Activated CD8-positive, alpha-beta T cell treated with anti-CD3 and anti-CD28 coated beads for 36 hours (primary cell): ENCODE data around the gene DEFB116. TPM values are rescaled to one million over a fixed set of nuclear protein-coding genes. Genes with fewer than 3 reads are reported as not detected.
"Not testable (repeated sequence)": the region's sequence is repeated elsewhere in the genome, so short reads cannot be mapped to it uniquely, and the experiment has no call there.

Source experiments
- ATAC-seq: fragments of 200-7000 bp; cut with Tn5 transposase; one replicate; pipeline ENCODE4 v1.10.0; 2021; ENCODE audit warnings: mild to moderate bottlenecking, moderate library complexity
- CTCF ChIA-PET: fragments of 350-600 bp; sonication (Branson Sonifier 250); formaldehyde crosslinking; loops from one replicate; lab custom pipeline; 2021; ENCODE audit warnings: antibody characterized with exemption; lab: Charles Lee
- POLR2A ChIA-PET: fragments of 350-600 bp; sonication (Branson Sonifier 250); formaldehyde crosslinking; loops from one replicate; lab custom pipeline; 2021; ENCODE audit warnings: antibody characterized with exemption; lab: Charles Lee
- DNase-seq: peaks from one replicate; pipeline ENCODE4 v3.0.0-alpha.2; 2020
- H3K27ac Mint-ChIP-seq: one replicate; pipeline ENCODE4 v1.8.0; 2021; ENCODE audit warnings: mild to moderate bottlenecking, mixed read lengths
- H3K27me3 Mint-ChIP-seq: one replicate; pipeline ENCODE4 v1.8.0; 2021; ENCODE audit warnings: mixed read lengths
- H3K36me3 Mint-ChIP-seq: one replicate; pipeline ENCODE4 v1.8.0; 2021; ENCODE audit warnings: low read depth, mixed read lengths
- H3K4me1 Mint-ChIP-seq: one replicate; pipeline ENCODE4 v1.8.0; 2021; ENCODE audit warnings: low read depth, mixed read lengths
- H3K4me3 Mint-ChIP-seq: one replicate; pipeline ENCODE4 v1.8.0; 2021; ENCODE audit warnings: mild to moderate bottlenecking, moderate library complexity, mixed read lengths
- H3K9me3 Mint-ChIP-seq: one replicate; pipeline ENCODE4 v1.8.0; 2021; ENCODE audit warnings: mixed read lengths
- CTCF ChIP-seq: fragments of 200-600 bp; IDR thresholded peaks from one replicate; pipeline ENCODE4 v1.8.0; 2022; ENCODE audit warnings: antibody characterized with exemption, mild to moderate bottlenecking
- intact Hi-C: fragments of 100-400 bp; cut with micrococcal nuclease; formaldehyde crosslinking; loops from one replicate; pipeline ENCODE4 v1.10.0; 2022
- total RNA-seq, 2 experiments: library from RNA; stranded (reverse); gene quantifications; one replicate each; pipeline ENCODE4 v1.2.3, GENCODE V29; 2021

Gene DEFB116, protein sequence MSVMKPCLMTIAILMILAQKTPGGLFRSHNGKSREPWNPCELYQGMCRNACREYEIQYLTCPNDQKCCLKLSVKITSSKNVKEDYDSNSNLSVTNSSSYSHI
- total RNA-seq: not detected

- no peak for TF ChIP-seq CTCF
- intact Hi-C loops: no loop called here
- Mint-ChIP-seq H3K4me3 (no peak within 1 kb of the TSS), H3K36me3 (no peaks in the 10 kb centered on the region), H3K4me1 (no peaks in the 10 kb centered on the region), H3K27ac (no peak within 1 kb of the TSS), H3K27me3 (no peaks in the 10 kb centered on the region), H3K9me3 (no peaks in the 10 kb centered on the region)
- POLR2A ChIA-PET: no interaction called here
- CTCF ChIA-PET: no interaction called here
- DNase-seq (no peak), ATAC-seq (no peak)
Measured at GRCh38 chr20:31308535-31309162, at the start of gene DEFB116. Gene DEFB116 (minus strand): TSS chr20:31308585. CDS start chr20:31308585, 0 bp downstream.

DNA sequence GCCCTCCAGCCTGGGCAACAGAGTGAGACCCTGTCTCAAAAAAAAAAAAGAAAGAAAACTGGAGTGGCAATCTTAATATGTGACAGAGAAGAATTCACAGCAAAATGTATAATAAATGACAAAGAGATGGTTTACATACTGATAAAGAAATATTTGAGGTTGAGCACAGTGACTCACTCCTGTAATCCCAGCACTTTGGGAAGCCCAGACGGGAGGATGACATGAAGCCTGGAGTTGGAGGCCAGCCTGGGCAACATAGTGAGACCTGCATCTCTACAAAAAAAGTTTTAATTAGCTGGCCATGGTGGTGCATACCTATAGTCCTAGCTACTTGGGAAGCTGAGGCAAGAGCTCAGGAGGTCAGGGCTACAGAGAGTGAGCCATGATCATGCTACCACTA lies 47.6 kb upstream of the DEFB116 start:
- POLR2A ChIA-PET: no interaction called here
- ATAC-seq: no peak

GRCh38 chr20:31341470-31341869 lies 33.1 kb upstream of the DEFB116 start:
- no peaks in the 10 kb centered on the region for H3K9me3 Mint-ChIP-seq
- H3K27ac Mint-ChIP-seq: no peak overlapping the region
- DNase-seq: no peak
- H3K27me3 Mint-ChIP-seq: no peaks in the 10 kb centered on the region
- no peaks in the 10 kb centered on the region for H3K4me1 Mint-ChIP-seq
- intact Hi-C loops: no loop called here
- H3K4me3 Mint-ChIP-seq: no peak overlapping the region
- no peak for ATAC-seq
- H3K36me3 Mint-ChIP-seq: no peaks in the 10 kb centered on the region
- ChIA-PET CTCF (no interaction called here), POLR2A (no interaction called here)
- no peak for TF ChIP-seq CTCF

More for the DNA sequence above, 47.6 kb upstream of the DEFB116 start:
- no peaks in the 10 kb centered on the region for H3K9me3 Mint-ChIP-seq
- no peaks in the 10 kb centered on the region for H3K36me3 Mint-ChIP-seq
- CTCF ChIA-PET: no interaction called here
- intact Hi-C loops: no loop called here
- no peak for TF ChIP-seq CTCF
- no peak overlapping the region for H3K27ac Mint-ChIP-seq
- H3K4me1 Mint-ChIP-seq: no peaks in the 10 kb centered on the region
- no peak overlapping the region for H3K4me3 Mint-ChIP-seq
- no peak for DNase-seq
- H3K27me3 Mint-ChIP-seq: peaks cover 2% of the 10 kb centered on the region

- POLR2A ChIA-PET: no interaction called here
- H3K4me1 Mint-ChIP-seq: no peaks in the 10 kb centered on the region
- no peaks in the 10 kb centered on the region for H3K36me3 Mint-ChIP-seq
- DNase-seq (no peak), ATAC-seq (no peak)
- CTCF ChIA-PET: no interaction called here
- peaks cover 1% of the 10 kb centered on the region for H3K27me3 Mint-ChIP-seq
- no peak overlapping the region for H3K4me3 Mint-ChIP-seq
- no peak overlapping the region for H3K27ac Mint-ChIP-seq
- intact Hi-C loops: no loop called here
- TF ChIP-seq CTCF: no peak
- peaks cover 3% of the 10 kb centered on the region for H3K9me3 Mint-ChIP-seq
Measured at GRCh38 chr20:31330893-31331292, 22.5 kb upstream of the DEFB116 start.

DNA sequence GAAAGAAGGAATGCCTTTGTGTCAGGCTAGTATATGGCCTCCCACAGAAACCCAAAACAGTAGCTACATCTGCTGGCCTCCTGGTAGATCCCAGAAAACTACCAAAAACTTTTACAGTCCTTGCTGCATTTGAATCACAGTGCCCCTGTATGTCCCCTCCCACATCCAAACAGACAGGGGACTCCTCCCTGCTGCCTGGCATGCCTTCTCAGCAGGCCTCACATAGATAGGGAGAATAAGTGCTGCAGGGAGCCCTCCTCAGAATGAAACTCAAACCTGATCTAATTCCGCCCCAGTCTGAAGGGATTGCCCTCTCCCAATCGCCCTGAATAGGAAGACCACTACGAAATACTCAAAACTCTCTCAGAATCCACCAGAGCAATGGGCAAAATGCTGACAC lies 14.1 kb upstream of the DEFB116 start:
- intact Hi-C loops: no loop called here
- H3K36me3 Mint-ChIP-seq: no peaks in the 10 kb centered on the region
- H3K9me3 Mint-ChIP-seq: peaks cover 15% of the 10 kb centered on the region
- CTCF ChIA-PET: interaction anchor here (1.1 kb wide), 1 partner anchor 11 kb away, joined by 4 read pairs; no protein-coding TSS in a partner anchor
- DNase-seq: no peak
- no peaks in the 10 kb centered on the region for H3K4me1 Mint-ChIP-seq
- POLR2A ChIA-PET: no interaction called here
- no peak overlapping the region for H3K4me3 Mint-ChIP-seq
- no peak overlapping the region for H3K27ac Mint-ChIP-seq
- no peak for TF ChIP-seq CTCF
- H3K27me3 Mint-ChIP-seq: no peaks in the 10 kb centered on the region
- ATAC-seq: no peak

- H3K27ac Mint-ChIP-seq, H3K4me1 Mint-ChIP-seq, CTCF ChIA-PET, ATAC-seq, H3K27me3 Mint-ChIP-seq, H3K9me3 Mint-ChIP-seq, DNase-seq, H3K4me3 Mint-ChIP-seq, intact Hi-C loops, H3K36me3 Mint-ChIP-seq: not testable (repeated sequence)
- POLR2A ChIA-PET: interaction anchor here (0.6 kb wide), 1 partner anchor 38 kb away, joined by 3 read pairs; no protein-coding TSS in a partner anchor
Measured at GRCh38 chr20:31284964-31285363, 23.4 kb downstream of the DEFB116 start.
